Osteocyte (in vitro differentiated cells): ENCODE data around the gene SMPD1. TPM values are rescaled to one million over a fixed set of nuclear protein-coding genes. Genes with fewer than 3 reads are reported as not detected.

ENCODE experiments used
- DNase-seq: peaks from one replicate; pipeline ENCODE4 v3.0.0; 2021; ENCODE audit warnings: mixed read lengths; ENCODE audit not compliant: unreplicated experiment; ENCODE audit errors: extremely low spot score
- H3K27ac Mint-ChIP-seq: one replicate; pipeline ENCODE4 v1.8.0; 2021; ENCODE audit warnings: mild to moderate bottlenecking, mixed read lengths; ENCODE audit not compliant: unreplicated experiment
- H3K27me3 Mint-ChIP-seq: one replicate; pipeline ENCODE4 v1.8.0; 2021; ENCODE audit warnings: mixed read lengths; ENCODE audit not compliant: unreplicated experiment
- H3K36me3 Mint-ChIP-seq: one replicate; pipeline ENCODE4 v1.8.0; 2021; ENCODE audit warnings: mixed read lengths; ENCODE audit not compliant: unreplicated experiment
- H3K4me1 Mint-ChIP-seq: one replicate; pipeline ENCODE4 v1.8.0; 2021; ENCODE audit warnings: mixed read lengths; ENCODE audit not compliant: unreplicated experiment
- H3K4me3 Mint-ChIP-seq: one replicate; pipeline ENCODE4 v1.8.0; 2021; ENCODE audit warnings: mild to moderate bottlenecking, moderate library complexity, mixed read lengths; ENCODE audit not compliant: unreplicated experiment
- H3K9me3 Mint-ChIP-seq: one replicate; pipeline ENCODE4 v1.8.0; 2021; ENCODE audit warnings: mixed read lengths; ENCODE audit not compliant: unreplicated experiment
- CTCF ChIP-seq: fragments of 200-600 bp; sonication (generic); IDR thresholded peaks from 2 replicates; pipeline ENCODE4 v1.5.0; 2021; ENCODE audit warnings: antibody characterized with exemption, mild to moderate bottlenecking, moderate library complexity
- total RNA-seq: library from RNA; stranded (reverse); gene quantifications from 2 replicates; pipeline ENCODE4 v1.2.1, GENCODE V29; 2021

The SMPD1 gene
- total RNA-seq, 1 donor from 2014 or later, result 93.0 TPM

GRCh38 chr11:6415797-6416196 lies 25.5 kb downstream of the SMPD1 start:
- Mint-ChIP-seq H3K27me3 (peaks cover 1% of the 10 kb centered on the region), H3K27ac (no peak overlapping the region), H3K36me3 (no peaks in the 10 kb centered on the region), H3K4me1 (peaks cover 10% of the 10 kb centered on the region), H3K4me3 (no peak overlapping the region), H3K9me3 (no peaks in the 10 kb centered on the region)
- no peak for TF ChIP-seq CTCF
- DNase-seq, result no peak

- TF ChIP-seq CTCF, result no peak
- Mint-ChIP-seq H3K27ac (no peak overlapping the region), H3K4me3 (no peak overlapping the region), H3K27me3 (peaks cover 11% of the 10 kb centered on the region), H3K4me1 (peaks cover 10% of the 10 kb centered on the region), H3K36me3 (no peaks in the 10 kb centered on the region), H3K9me3 (no peaks in the 10 kb centered on the region)
- DNase-seq, result no peak
These were observed 27.8 kb downstream of the SMPD1 start for GRCh38 chr11:6417907-6418556.

DNA sequence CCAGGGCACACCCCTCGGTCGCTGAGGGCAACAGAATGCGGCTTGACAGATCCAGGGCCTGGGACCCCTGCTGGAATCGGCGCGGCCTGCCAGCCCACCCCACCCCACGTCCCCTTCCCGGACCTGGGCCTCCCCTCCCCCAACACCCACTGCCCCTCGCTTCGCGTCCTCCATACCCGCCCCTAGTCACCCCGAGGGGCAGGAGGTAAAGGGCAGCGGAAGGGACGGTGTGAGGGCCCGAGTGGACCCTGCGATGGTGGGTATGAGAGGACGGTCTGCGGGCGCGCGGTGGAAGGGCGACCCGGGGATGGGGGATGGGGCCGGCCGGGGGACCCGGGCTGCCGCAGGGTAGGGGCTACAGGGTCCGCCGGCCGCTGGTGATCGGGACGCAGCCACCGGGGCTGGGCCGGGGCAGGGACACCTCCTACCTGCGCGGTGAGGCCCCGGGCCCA lies 28.3 kb downstream of the SMPD1 start:
- H3K27ac Mint-ChIP-seq, result no peak overlapping the region
- H3K27me3 Mint-ChIP-seq, result peaks cover 17% of the 10 kb centered on the region
- DNase-seq, result no peak
- no peak for TF ChIP-seq CTCF
- no peaks in the 10 kb centered on the region for H3K36me3 Mint-ChIP-seq
- no peak overlapping the region for H3K4me3 Mint-ChIP-seq
- H3K9me3 Mint-ChIP-seq, result no peaks in the 10 kb centered on the region
- peaks cover 10% of the 10 kb centered on the region for H3K4me1 Mint-ChIP-seq

DNA sequence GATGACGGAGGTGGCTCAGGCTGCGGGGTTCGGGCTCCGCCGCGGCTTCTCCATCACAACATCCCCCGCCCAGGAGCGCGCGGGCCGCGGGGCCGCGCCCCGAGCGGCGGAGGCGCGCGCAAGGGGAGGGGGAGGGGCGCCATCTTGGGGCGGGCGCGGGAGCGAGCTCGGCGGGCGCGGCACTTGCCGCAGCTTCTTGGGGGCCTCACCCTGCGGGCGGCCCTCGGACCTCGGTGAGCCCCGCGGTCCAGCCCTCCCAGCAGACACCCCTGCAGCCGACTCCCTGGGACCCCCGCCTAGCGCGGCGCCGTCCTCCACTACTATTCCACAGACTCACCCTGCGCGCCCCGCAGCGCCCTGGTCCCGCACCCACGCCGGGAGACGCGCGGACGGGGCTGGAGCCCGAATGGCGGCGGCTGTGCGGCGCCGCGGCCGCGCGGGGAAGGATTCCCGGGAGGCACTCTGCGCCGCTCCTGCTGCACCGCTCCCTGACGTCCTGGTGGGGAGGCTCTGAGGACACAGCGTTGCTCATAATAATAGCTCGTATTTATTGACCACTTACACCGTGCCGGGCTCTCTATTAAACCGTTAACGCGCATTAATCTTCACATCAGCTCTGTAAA lies 28.8 kb downstream of the SMPD1 start, which contains the start of gene APBB1:
TSS of gene APBB1 (minus strand) at position 86 of the 623 bp plus-strand sequence. CDS start 7,747 bp downstream, outside the sequence.
- no peaks in the 10 kb centered on the region for H3K9me3 Mint-ChIP-seq
- peak within 1 kb of the TSS; percentile 13 for H3K27ac Mint-ChIP-seq
- H3K4me3 Mint-ChIP-seq, result peak within 1 kb of the TSS; percentile 75
- peaks cover 22% of the 10 kb centered on the region for H3K27me3 Mint-ChIP-seq
- no peaks in the 10 kb centered on the region for H3K36me3 Mint-ChIP-seq
- peak; percentile 8 for TF ChIP-seq CTCF
- H3K4me1 Mint-ChIP-seq, result peaks cover 10% of the 10 kb centered on the region
- no peak for DNase-seq

DNA sequence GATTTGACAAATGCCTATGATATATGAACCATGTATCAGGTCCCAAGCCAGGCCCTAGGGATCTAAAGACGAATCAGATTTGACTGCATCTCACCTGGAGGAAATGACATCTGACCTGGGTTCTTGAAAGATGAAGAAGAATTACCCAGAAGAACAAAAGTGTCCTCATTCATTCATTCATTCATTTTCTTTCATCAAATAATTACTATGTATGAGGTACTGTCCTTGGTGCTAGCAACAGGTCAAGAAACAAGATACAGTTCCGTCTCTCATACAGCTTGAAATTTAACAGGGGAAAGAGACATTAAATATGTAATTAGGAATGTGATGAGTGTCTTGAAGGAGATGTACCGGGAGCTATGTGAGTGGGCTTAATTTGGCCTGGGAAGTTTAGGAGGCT lies 30.4 kb downstream of the SMPD1 start:
- no peak for TF ChIP-seq CTCF
- H3K27ac Mint-ChIP-seq, result no peak overlapping the region
- no peaks in the 10 kb centered on the region for H3K36me3 Mint-ChIP-seq
- no peaks in the 10 kb centered on the region for H3K9me3 Mint-ChIP-seq
- DNase-seq, result no peak
- H3K27me3 Mint-ChIP-seq, result peaks cover 33% of the 10 kb centered on the region
- H3K4me1 Mint-ChIP-seq, result peaks cover 10% of the 10 kb centered on the region
- H3K4me3 Mint-ChIP-seq, result no peak overlapping the region
